HEK293 (cell line): Measurements from ENCODE around the gene STARD5.

Source experiments
- ZNF585B ChIP-seq: fragments of 450-650 bp; formaldehyde crosslinking; IDR thresholded peaks from 2 replicates; pipeline ENCODE4 v1.5.1; 2016; ENCODE audit warnings: missing biosample characterization, missing genetic modification characterization
- TF ChIP-seq, protein P1 (sequence below): fragments of 450-650 bp; formaldehyde crosslinking; IDR thresholded peaks from 2 replicates; pipeline ENCODE4 v1.5.1; 2016; ENCODE audit warnings: missing biosample characterization, missing genetic modification characterization
- TF ChIP-seq, protein P2 (sequence below): fragments of 450-650 bp; formaldehyde crosslinking; IDR thresholded peaks from 2 replicates; pipeline ENCODE4 v1.5.1; 2016; ENCODE audit warnings: missing biosample characterization, missing genetic modification characterization

DNA sequence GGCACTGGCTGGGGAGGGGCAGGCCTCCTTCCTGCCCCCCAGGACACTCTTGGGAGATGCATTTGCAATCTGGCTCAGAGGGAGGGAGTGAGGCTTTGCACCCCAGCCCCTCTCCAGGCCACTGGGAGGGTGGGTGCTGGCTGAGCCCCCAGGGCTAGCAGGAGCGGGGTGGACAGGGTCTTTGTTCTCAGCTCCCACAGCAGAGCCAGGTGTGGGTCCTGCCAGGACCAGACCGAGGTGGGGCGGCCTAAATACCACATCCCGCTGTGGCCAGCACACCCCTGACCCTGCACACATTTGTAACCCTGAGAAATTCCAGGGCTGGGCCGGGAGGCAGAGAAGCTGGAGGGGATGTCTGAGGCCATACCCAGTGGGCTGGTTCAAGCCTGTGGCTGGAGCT lies 41.0 kb downstream of the STARD5 start:
- no peak for TF ChIP-seq ZNF585B
- TF ChIP-seq, protein P1, sequence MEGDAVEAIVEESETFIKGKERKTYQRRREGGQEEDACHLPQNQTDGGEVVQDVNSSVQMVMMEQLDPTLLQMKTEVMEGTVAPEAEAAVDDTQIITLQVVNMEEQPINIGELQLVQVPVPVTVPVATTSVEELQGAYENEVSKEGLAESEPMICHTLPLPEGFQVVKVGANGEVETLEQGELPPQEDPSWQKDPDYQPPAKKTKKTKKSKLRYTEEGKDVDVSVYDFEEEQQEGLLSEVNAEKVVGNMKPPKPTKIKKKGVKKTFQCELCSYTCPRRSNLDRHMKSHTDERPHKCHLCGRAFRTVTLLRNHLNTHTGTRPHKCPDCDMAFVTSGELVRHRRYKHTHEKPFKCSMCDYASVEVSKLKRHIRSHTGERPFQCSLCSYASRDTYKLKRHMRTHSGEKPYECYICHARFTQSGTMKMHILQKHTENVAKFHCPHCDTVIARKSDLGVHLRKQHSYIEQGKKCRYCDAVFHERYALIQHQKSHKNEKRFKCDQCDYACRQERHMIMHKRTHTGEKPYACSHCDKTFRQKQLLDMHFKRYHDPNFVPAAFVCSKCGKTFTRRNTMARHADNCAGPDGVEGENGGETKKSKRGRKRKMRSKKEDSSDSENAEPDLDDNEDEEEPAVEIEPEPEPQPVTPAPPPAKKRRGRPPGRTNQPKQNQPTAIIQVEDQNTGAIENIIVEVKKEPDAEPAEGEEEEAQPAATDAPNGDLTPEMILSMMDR (tag by site-specific recombination): no peak
- TF ChIP-seq, protein P2, sequence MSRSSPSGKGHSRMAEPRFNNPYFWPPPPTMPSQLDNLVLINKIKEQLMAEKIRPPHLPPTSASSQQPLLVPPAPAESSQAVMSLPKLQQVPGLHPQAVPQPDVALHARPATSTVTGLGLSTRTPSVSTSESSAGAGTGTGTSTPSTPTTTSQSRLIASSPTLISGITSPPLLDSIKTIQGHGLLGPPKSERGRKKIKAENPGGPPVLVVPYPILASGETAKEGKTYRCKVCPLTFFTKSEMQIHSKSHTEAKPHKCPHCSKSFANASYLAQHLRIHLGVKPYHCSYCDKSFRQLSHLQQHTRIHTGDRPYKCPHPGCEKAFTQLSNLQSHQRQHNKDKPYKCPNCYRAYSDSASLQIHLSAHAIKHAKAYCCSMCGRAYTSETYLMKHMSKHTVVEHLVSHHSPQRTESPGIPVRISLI (tag by site-specific recombination): no peak
